ENCODE results near the gene LTBP1.

Gene LTBP1

GRCh38 chr2:33262097-33262496 is 315.3 kb downstream of the LTBP1 start:
- no peaks in the 10 kb centered on the region for H3K4me1 ChIP-seq (ENCODE audit: control insufficient read depth in 1 of 2, insufficient read depth in 2 of 2, low read length in 2 of 2)
- H3K27me3 ChIP-seq (ENCODE audit: low read depth, low read length): no peaks in the 10 kb centered on the region
- H3K27ac ChIP-seq (ENCODE audit: low read length): no peak overlapping the region
- H3K36me3 ChIP-seq (ENCODE audit: control insufficient read depth in 1 of 2, insufficient read depth in 2 of 2, low read length in 2 of 2): peaks cover 0 to 26% of the 10 kb centered on the region in 2 donors
- no peaks in the 10 kb centered on the region for H3K9me3 ChIP-seq (ENCODE audit: control insufficient read depth in 1 of 2, low read length in 2 of 2)
- H3K4me3 ChIP-seq (ENCODE audit: low read depth in 1 of 2, low read length in 2 of 2): no peak overlapping the region

GRCh38 chr2:33264766-33265165 is 318.0 kb downstream of the LTBP1 start:
- Histone ChIP-seq H3K4me3 (ENCODE audit: low read depth in 1 of 2, low read length in 2 of 2) (no peak overlapping the region), H3K36me3 (ENCODE audit: control insufficient read depth in 1 of 2, insufficient read depth in 2 of 2, low read length in 2 of 2) (peaks cover 0 to 24% of the 10 kb centered on the region in 2 donors), H3K27ac (ENCODE audit: low read length) (no peak overlapping the region), H3K4me1 (ENCODE audit: control insufficient read depth in 1 of 2, insufficient read depth in 2 of 2, low read length in 2 of 2) (no peaks in the 10 kb centered on the region), H3K27me3 (ENCODE audit: low read depth, low read length) (no peaks in the 10 kb centered on the region), H3K9me3 (ENCODE audit: control insufficient read depth in 1 of 2, low read length in 2 of 2) (no peaks in the 10 kb centered on the region)

GRCh38 chr2:33265584-33266338 is 319.0 kb downstream of the LTBP1 start:
- Histone ChIP-seq H3K36me3 (ENCODE audit: control insufficient read depth in 1 of 2, insufficient read depth in 2 of 2, low read length in 2 of 2) (peaks cover 0 to 24% of the 10 kb centered on the region in 2 donors), H3K9me3 (ENCODE audit: control insufficient read depth in 1 of 2, low read length in 2 of 2) (no peaks in the 10 kb centered on the region), H3K27me3 (ENCODE audit: low read depth, low read length) (no peaks in the 10 kb centered on the region), H3K4me3 (ENCODE audit: low read depth in 1 of 2, low read length in 2 of 2) (no peak overlapping the region), H3K4me1 (ENCODE audit: control insufficient read depth in 1 of 2, insufficient read depth in 2 of 2, low read length in 2 of 2) (no peaks in the 10 kb centered on the region), H3K27ac (ENCODE audit: low read length) (no peak overlapping the region)

- Histone ChIP-seq H3K4me1 (ENCODE audit: control insufficient read depth in 1 of 2, insufficient read depth in 2 of 2, low read length in 2 of 2) (no peaks in the 10 kb centered on the region), H3K9me3 (ENCODE audit: control insufficient read depth in 1 of 2, low read length in 2 of 2) (no peaks in the 10 kb centered on the region), H3K4me3 (ENCODE audit: low read depth in 1 of 2, low read length in 2 of 2) (no peak overlapping the region), H3K27me3 (ENCODE audit: low read depth, low read length) (no peaks in the 10 kb centered on the region), H3K36me3 (ENCODE audit: control insufficient read depth in 1 of 2, insufficient read depth in 2 of 2, low read length in 2 of 2) (peaks cover 0 to 24% of the 10 kb centered on the region in 2 donors), H3K27ac (ENCODE audit: low read length) (no peak overlapping the region)
These were observed 319.7 kb downstream of the LTBP1 start for GRCh38 chr2:33266467-33266866.

GRCh38 chr2:33267043-33267442 is 320.3 kb downstream of the LTBP1 start:
- Histone ChIP-seq H3K27me3 (ENCODE audit: low read depth, low read length) (no peaks in the 10 kb centered on the region), H3K4me3 (ENCODE audit: low read depth in 1 of 2, low read length in 2 of 2) (no peak overlapping the region), H3K9me3 (ENCODE audit: control insufficient read depth in 1 of 2, low read length in 2 of 2) (no peaks in the 10 kb centered on the region), H3K27ac (ENCODE audit: low read length) (no peak overlapping the region), H3K36me3 (ENCODE audit: control insufficient read depth in 1 of 2, insufficient read depth in 2 of 2, low read length in 2 of 2) (peaks cover 0 to 24% of the 10 kb centered on the region in 2 donors), H3K4me1 (ENCODE audit: control insufficient read depth in 1 of 2, insufficient read depth in 2 of 2, low read length in 2 of 2) (no peaks in the 10 kb centered on the region)

- H3K4me1 ChIP-seq (ENCODE audit: control insufficient read depth in 1 of 2, insufficient read depth in 2 of 2, low read length in 2 of 2): no peaks in the 10 kb centered on the region
- H3K27me3 ChIP-seq (ENCODE audit: low read depth, low read length): no peaks in the 10 kb centered on the region
- H3K4me3 ChIP-seq (ENCODE audit: low read depth in 1 of 2, low read length in 2 of 2): no peak overlapping the region
- H3K36me3 ChIP-seq (ENCODE audit: control insufficient read depth in 1 of 2, insufficient read depth in 2 of 2, low read length in 2 of 2): peaks cover 0 to 24% of the 10 kb centered on the region in 2 donors
- no peak overlapping the region for H3K27ac ChIP-seq (ENCODE audit: low read length)
- H3K9me3 ChIP-seq (ENCODE audit: control insufficient read depth in 1 of 2, low read length in 2 of 2): no peaks in the 10 kb centered on the region
These were observed 321.0 kb downstream of the LTBP1 start for GRCh38 chr2:33267756-33268155.

GRCh38 chr2:33268246-33268831 is 321.6 kb downstream of the LTBP1 start:
- H3K4me1 ChIP-seq (ENCODE audit: control insufficient read depth in 1 of 2, insufficient read depth in 2 of 2, low read length in 2 of 2): no peaks in the 10 kb centered on the region
- H3K27ac ChIP-seq (ENCODE audit: low read length): no peak overlapping the region
- H3K27me3 ChIP-seq (ENCODE audit: low read depth, low read length): no peaks in the 10 kb centered on the region
- no peaks in the 10 kb centered on the region for H3K9me3 ChIP-seq (ENCODE audit: control insufficient read depth in 1 of 2, low read length in 2 of 2)
- H3K36me3 ChIP-seq (ENCODE audit: control insufficient read depth in 1 of 2, insufficient read depth in 2 of 2, low read length in 2 of 2): peaks cover 0 to 19% of the 10 kb centered on the region in 2 donors
- H3K4me3 ChIP-seq (ENCODE audit: low read depth in 1 of 2, low read length in 2 of 2): no peak overlapping the region

- H3K9me3 ChIP-seq (ENCODE audit: control insufficient read depth in 1 of 2, low read length in 2 of 2): no peaks in the 10 kb centered on the region
- H3K27ac ChIP-seq (ENCODE audit: low read length): no peak overlapping the region
- no peak overlapping the region for H3K4me3 ChIP-seq (ENCODE audit: low read depth in 1 of 2, low read length in 2 of 2)
- H3K27me3 ChIP-seq (ENCODE audit: low read depth, low read length): no peaks in the 10 kb centered on the region
- peaks cover 0 to 3% of the 10 kb centered on the region in 2 donors for H3K4me1 ChIP-seq (ENCODE audit: control insufficient read depth in 1 of 2, insufficient read depth in 2 of 2, low read length in 2 of 2)
- peaks cover 0 to 7% of the 10 kb centered on the region in 2 donors for H3K36me3 ChIP-seq (ENCODE audit: control insufficient read depth in 1 of 2, insufficient read depth in 2 of 2, low read length in 2 of 2)
These were observed 325.2 kb downstream of the LTBP1 start for GRCh38 chr2:33272001-33272400.

GRCh38 chr2:33273479-33273878 is 326.7 kb downstream of the LTBP1 start:
- Histone ChIP-seq H3K4me3 (ENCODE audit: low read depth in 1 of 2, low read length in 2 of 2) (no peak overlapping the region), H3K36me3 (ENCODE audit: control insufficient read depth in 1 of 2, insufficient read depth in 2 of 2, low read length in 2 of 2) (peaks cover 0 to 5% of the 10 kb centered on the region in 2 donors), H3K9me3 (ENCODE audit: control insufficient read depth in 1 of 2, low read length in 2 of 2) (no peaks in the 10 kb centered on the region), H3K27ac (ENCODE audit: low read length) (no peak overlapping the region), H3K4me1 (ENCODE audit: control insufficient read depth in 1 of 2, insufficient read depth in 2 of 2, low read length in 2 of 2) (peaks cover 0 to 7% of the 10 kb centered on the region in 2 donors), H3K27me3 (ENCODE audit: low read depth, low read length) (no peaks in the 10 kb centered on the region)

GRCh38 chr2:33274524-33274923 is 327.8 kb downstream of the LTBP1 start:
- H3K4me1 ChIP-seq (ENCODE audit: control insufficient read depth in 1 of 2, insufficient read depth in 2 of 2, low read length in 2 of 2): peaks cover 5 to 7% of the 10 kb centered on the region in 2 donors

GRCh38 chr2:33275689-33276444 is 329.1 kb downstream of the LTBP1 start:
- no peak overlapping the region for H3K27ac ChIP-seq (ENCODE audit: low read length)
- no peaks in the 10 kb centered on the region for H3K9me3 ChIP-seq (ENCODE audit: control insufficient read depth in 1 of 2, low read length in 2 of 2)
- no peak overlapping the region for H3K4me3 ChIP-seq (ENCODE audit: low read depth in 1 of 2, low read length in 2 of 2)
- peaks cover 5 to 7% of the 10 kb centered on the region in 2 donors for H3K4me1 ChIP-seq (ENCODE audit: control insufficient read depth in 1 of 2, insufficient read depth in 2 of 2, low read length in 2 of 2)
- peaks cover 0 to 9% of the 10 kb centered on the region in 2 donors for H3K36me3 ChIP-seq (ENCODE audit: control insufficient read depth in 1 of 2, insufficient read depth in 2 of 2, low read length in 2 of 2)
- H3K27me3 ChIP-seq (ENCODE audit: low read depth, low read length): no peaks in the 10 kb centered on the region

More at GRCh38 chr2:33274524-33274923, 327.8 kb downstream of the LTBP1 start:
- H3K27me3 ChIP-seq (ENCODE audit: low read depth, low read length): no peaks in the 10 kb centered on the region
- no peaks in the 10 kb centered on the region for H3K9me3 ChIP-seq (ENCODE audit: control insufficient read depth in 1 of 2, low read length in 2 of 2)
- no peak overlapping the region for H3K4me3 ChIP-seq (ENCODE audit: low read depth in 1 of 2, low read length in 2 of 2)
- H3K36me3 ChIP-seq (ENCODE audit: control insufficient read depth in 1 of 2, insufficient read depth in 2 of 2, low read length in 2 of 2): peaks cover 0 to 5% of the 10 kb centered on the region in 2 donors
- H3K27ac ChIP-seq (ENCODE audit: low read length): no peak overlapping the region
